Endothelial cell of umbilical vein (primary cell): Measurements from ENCODE around the gene CDKN2AIP.

Experiments
- EZH2 ChIP-seq: IDR thresholded peaks from 2 replicates; pipeline ENCODE4 v1.6.1; 2012; ENCODE audit warnings: borderline replicate concordance, low read depth, mild to moderate bottlenecking, moderate library complexity, low read length, inconsistent platforms; ENCODE audit not compliant: severe bottlenecking
- JUN ChIP-seq: IDR thresholded peaks from 2 replicates; pipeline ENCODE4 v1.6.1; 2011; ENCODE audit warnings: borderline replicate concordance, low read depth; ENCODE audit not compliant: insufficient read length, insufficient read depth
- MYC ChIP-seq: IDR thresholded peaks from one replicate; pipeline ENCODE4 v1.6.1; 2011; ENCODE audit warnings: mild to moderate bottlenecking, low read depth, low read length
- POLR2A ChIP-seq: IDR thresholded peaks from 2 replicates; pipeline ENCODE4 v1.6.1; 2012; ENCODE audit warnings: low read depth, mild to moderate bottlenecking, control low read depth, low read length
- POLR2AphosphoS5 ChIP-seq: IDR thresholded peaks from 2 replicates; pipeline ENCODE4 v1.6.1; 2012; ENCODE audit warnings: low read depth, mild to moderate bottlenecking, control low read depth, low read length, moderate library complexity; ENCODE audit not compliant: insufficient read depth
- TF ChIP-seq, protein P1 (sequence below), 2 donors: IDR thresholded peaks; 1 replicate in 1 of 2; 2 replicates in 1 of 2; pipeline ENCODE4 v1.5.1; 2011; ENCODE audit warnings: low read length in 2 of 2, mild to moderate bottlenecking in 2 of 2, moderate library complexity in 2 of 2, control low read depth in 1 of 2, inconsistent platforms in 1 of 2, low read depth in 1 of 2; ENCODE audit not compliant: insufficient read depth in 1 of 2; ENCODE audit errors: extremely low read depth in 1 of 2
- TF ChIP-seq, protein P2 (sequence below): IDR thresholded peaks from 2 replicates; pipeline ENCODE4 v1.6.1; 2011; ENCODE audit not compliant: insufficient read depth, insufficient read length

DNA sequence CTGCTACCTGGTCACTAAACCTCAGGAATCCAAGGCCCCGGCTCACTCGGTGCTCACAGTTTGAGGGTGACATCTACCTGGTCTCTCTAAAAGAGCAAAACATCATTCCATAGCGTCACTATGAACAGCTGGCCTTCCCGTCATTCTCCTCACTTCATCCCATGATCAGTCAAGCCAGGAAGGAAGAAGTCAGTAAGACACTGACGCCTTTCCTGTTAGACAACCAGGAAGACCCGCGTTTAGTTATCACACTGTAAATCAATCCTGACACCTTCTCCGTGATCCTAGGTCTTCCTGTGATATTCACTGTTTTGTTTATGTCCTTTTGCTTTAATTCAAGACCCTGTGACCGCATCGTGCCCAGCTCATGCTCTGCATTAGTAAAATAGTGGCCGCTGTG lies 31.6 kb upstream of the CDKN2AIP start:
- TF ChIP-seq, protein P1, sequence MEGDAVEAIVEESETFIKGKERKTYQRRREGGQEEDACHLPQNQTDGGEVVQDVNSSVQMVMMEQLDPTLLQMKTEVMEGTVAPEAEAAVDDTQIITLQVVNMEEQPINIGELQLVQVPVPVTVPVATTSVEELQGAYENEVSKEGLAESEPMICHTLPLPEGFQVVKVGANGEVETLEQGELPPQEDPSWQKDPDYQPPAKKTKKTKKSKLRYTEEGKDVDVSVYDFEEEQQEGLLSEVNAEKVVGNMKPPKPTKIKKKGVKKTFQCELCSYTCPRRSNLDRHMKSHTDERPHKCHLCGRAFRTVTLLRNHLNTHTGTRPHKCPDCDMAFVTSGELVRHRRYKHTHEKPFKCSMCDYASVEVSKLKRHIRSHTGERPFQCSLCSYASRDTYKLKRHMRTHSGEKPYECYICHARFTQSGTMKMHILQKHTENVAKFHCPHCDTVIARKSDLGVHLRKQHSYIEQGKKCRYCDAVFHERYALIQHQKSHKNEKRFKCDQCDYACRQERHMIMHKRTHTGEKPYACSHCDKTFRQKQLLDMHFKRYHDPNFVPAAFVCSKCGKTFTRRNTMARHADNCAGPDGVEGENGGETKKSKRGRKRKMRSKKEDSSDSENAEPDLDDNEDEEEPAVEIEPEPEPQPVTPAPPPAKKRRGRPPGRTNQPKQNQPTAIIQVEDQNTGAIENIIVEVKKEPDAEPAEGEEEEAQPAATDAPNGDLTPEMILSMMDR (IDR thresholded peaks at IDR 0.05; ENCODE audit: extremely low read depth in 1 of 2, insufficient read depth in 1 of 2, low read depth in 1 of 2, low read length in 2 of 2) = no peak
- TF ChIP-seq POLR2A (no peak), MYC (no peak), POLR2AphosphoS5 (no peak), JUN (no peak), EZH2 (no peak)
- TF ChIP-seq, protein P2, sequence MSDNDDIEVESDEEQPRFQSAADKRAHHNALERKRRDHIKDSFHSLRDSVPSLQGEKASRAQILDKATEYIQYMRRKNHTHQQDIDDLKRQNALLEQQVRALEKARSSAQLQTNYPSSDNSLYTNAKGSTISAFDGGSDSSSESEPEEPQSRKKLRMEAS = no peak
